GM10266 (cell line): ENCODE data around the gene KLHDC3.
A peak's percentile ranks its signal among the peaks of the same experiment; 100 is the strongest.

ENCODE experiments used
- DNase-seq: peaks from one replicate; pipeline ENCODE4 v3.0.0; 2012; ENCODE audit errors: extremely low spot score
- TF ChIP-seq, protein P1 (sequence below): IDR thresholded peaks from 2 replicates; pipeline ENCODE4 v1.5.1; 2012; ENCODE audit warnings: mild to moderate bottlenecking, low read depth; ENCODE audit not compliant: control insufficient read depth, insufficient read depth; ENCODE audit errors: missing control alignments

KLHDC3 gene

DNA sequence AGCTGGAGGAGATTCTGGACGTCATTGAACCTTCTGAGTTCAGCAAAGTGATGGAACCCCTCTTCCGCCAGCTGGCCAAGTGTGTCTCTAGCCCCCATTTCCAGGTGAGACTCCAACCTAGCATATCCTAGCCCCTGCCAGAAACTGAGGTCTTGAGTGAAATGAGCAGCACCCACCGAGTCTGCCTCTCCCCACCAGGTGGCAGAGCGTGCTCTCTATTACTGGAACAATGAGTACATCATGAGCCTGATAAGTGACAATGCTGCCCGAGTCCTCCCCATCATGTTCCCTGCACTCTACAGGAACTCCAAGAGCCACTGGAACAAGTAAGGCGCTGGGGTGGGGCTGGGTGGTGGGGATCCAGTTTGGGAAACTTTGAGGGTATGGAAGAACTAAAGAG, 4.9 kb upstream of the KLHDC3 start:
- peak; percentile 51 for DNase-seq
- TF ChIP-seq, protein P1, sequence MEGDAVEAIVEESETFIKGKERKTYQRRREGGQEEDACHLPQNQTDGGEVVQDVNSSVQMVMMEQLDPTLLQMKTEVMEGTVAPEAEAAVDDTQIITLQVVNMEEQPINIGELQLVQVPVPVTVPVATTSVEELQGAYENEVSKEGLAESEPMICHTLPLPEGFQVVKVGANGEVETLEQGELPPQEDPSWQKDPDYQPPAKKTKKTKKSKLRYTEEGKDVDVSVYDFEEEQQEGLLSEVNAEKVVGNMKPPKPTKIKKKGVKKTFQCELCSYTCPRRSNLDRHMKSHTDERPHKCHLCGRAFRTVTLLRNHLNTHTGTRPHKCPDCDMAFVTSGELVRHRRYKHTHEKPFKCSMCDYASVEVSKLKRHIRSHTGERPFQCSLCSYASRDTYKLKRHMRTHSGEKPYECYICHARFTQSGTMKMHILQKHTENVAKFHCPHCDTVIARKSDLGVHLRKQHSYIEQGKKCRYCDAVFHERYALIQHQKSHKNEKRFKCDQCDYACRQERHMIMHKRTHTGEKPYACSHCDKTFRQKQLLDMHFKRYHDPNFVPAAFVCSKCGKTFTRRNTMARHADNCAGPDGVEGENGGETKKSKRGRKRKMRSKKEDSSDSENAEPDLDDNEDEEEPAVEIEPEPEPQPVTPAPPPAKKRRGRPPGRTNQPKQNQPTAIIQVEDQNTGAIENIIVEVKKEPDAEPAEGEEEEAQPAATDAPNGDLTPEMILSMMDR, result peak; percentile 34

DNA sequence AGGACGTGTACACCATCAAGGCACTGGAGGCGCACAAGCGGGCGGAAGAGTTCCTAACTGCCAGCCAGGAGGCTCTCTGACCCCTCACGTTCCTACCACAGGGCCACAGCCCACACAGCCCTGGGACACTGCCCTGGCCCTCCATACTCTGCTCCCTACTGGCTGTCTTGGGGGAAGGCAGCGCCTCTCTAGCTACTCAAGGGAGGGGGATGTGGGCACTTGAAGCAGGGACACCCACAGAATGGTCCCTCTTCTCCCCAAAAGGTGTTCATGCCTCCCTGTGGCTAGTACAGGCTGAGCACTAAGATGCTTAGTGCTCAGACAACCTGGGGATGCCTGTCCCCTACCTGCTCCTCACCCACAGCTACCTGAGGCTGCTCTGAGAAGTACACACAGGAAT, 2.8 kb upstream of the KLHDC3 start:
- TF ChIP-seq, protein P1, result no peak
- DNase-seq, result no peak

DNA sequence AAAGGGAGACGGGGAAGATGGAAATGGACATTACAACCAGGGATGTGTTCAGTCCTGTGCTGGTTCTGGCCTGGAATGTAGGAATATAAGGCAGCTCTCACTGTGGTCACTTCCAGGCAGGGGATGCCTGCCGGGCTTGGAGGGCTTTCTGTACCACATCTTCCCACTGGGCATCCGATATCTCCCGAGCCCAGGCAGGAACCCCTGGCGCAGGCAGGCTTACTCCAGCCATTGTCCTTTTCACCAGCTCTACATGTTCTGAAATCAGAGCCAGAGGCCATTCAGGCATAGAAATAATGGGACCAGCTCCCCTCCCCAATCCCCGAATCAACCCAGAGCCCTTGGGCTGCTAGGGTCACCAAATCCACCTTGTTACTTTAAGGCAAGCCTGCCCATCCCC, 1.7 kb upstream of the KLHDC3 start:
- TF ChIP-seq, protein P1, result no peak

DNA sequence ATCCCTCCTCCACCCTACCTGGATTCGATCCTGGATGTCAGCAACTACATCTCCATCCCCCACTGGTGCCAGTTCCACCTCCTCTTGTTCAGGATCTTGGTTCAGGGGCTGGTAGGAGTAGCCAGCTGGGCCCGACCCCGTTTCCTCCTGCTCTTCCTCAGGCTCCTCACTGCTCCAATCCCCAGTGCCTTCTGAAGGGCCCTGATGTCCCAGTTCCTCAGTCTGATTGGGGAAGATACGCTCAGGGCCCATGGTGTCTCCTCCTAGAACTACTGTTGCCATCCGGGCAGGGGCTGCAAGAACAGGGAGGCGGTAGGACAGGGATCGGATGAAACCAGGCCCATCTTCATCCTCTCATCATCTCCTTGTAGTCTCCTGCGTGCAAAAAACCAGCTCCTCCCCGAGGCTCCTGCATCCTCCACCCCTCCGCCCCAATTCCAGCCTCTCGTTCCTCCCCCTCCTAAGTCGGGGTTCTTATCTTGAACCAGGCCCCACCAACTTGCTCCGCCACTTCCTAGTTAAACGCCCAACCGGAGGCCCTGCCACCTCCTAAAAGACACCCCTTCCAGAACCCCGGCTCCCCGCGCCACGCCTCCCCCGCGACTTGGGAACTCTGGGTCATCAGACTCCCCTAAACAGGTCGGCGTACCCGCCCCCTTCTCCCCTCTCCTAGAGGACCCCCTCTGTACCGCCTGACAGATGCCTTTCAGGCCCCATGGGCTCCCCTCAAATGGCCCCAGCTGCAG, 779 bp upstream of the KLHDC3 start:
- no peak for DNase-seq
- TF ChIP-seq, protein P1, result no peak

More for the DNA sequence above, 1.7 kb upstream of the KLHDC3 start:
- DNase-seq, result no peak

DNA sequence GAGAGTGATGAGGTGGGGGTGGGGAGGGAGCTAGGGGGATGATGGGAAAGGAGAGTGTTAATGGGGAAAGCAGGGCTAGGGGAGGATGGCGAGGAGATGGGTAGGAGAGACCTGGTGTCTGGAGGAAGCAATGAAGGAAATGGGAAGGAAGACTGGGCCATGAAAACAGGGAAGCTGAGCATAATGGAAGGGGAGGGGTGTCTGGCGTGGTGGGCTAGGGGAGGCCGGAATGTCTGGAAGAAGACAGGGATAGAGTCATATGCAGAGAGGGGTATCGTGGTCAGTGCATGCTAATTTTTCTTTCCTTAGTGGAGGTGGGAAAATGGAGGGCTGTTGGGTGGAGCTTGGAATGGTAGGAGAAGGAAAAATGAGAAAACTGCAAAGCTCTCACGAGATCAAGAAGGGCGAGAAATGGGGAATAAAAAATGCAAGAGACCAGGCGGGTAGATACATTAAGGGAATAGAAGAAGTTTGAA, 423 bp downstream of the KLHDC3 start:
- DNase-seq, result no peak

DNA sequence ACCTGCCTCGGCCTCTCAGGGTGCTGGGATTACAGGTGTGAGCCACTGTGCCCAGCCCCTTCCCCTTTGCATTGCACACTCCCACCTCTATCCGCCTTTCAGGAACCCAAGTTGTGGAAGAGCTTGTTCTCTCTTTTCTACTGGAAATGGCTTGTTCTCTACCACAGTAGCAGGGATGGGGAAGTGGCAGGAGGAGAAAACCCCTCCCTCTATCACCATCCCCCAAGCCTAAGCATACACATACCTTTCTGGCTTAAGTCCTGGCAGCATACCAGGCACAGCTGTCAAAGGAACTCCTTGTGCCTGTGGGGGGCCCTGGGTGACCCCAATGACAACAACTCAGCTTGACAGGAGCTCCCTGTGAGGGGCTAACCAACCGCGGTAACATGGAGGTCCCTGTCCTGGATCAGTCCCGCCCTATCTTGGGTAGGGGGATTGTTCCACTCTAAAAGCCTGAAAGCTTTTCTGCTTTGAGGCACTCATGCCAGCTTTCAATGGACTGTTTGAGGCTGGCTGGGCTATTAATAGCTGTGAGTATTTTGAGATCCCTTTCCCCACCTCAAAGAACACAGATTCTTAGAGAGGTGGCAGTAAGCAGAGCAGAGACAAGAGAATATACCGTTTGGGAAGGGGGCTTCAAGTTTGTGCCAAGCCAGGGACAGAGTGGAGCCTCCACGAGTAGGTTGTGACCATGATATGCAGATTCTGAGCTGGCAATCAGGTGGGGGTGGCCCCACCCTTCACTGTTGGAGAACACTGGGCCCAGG, 2.3 kb downstream of the KLHDC3 start:
- TF ChIP-seq, protein P1, result no peak

More for the DNA sequence above, 423 bp downstream of the KLHDC3 start:
- TF ChIP-seq, protein P1, result no peak

DNA sequence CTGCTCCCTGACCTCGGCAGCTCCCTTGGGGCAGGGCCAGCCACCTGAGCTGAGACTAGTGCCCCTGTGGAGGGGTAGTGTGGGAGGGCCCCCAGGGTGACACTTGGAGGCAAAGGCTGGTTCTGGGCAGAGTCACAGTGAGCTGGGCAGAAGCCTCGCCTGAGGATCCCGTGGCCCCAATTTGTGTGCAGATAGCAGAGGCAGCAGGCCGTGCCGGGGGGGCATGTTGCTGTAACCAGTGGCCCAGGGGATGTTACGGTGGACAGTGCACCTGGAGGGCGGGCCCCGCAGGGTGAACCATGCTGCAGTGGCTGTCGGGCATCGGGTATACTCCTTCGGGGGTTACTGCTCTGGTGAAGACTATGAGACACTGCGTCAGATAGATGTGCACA, 2.9 kb downstream of the KLHDC3 start:
- DNase-seq, result no peak
- TF ChIP-seq, protein P1, result no peak

More for the DNA sequence above, 2.3 kb downstream of the KLHDC3 start:
- DNase-seq, result no peak
